ENCODE results near the gene CAB39.

Gene CAB39

GRCh38 chr2:230758566-230759480 is 46.2 kb downstream of the CAB39 start:
- DNase-seq: no peak

DNA sequence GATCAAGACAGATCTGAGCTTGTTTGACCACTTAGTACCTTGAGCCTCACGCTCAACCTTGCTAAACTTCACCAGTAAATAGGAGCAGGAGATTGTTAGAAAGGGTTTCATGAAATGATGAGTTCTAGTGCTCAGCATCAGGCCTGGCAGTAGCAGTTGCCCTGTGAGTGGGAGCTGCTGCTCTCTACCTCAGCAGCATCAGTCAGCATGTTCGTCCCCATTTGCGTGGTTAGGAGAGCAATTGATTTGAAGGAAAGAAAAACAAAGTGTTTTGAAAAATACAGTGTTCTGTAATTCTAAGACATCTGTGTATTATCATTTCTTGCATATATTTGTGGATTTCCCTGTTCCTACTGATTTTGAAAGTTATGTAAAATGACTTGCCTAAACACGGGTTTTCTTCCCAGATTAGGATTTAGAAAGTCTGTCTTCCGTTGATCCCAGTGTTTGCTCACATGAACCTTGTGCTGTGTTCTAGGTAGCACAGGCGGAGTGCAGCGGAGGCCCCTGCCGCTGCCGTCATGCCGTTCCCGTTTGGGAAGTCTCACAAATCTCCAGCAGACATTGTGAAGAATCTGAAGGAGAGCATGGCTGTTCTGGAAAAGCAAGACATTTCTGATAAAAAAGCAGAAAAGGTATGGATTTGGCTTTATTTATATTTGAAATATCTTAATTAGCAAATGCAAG is 47.0 kb downstream of the CAB39 start:
- no peak for DNase-seq

- DNase-seq: no peak
Observed at GRCh38 chr2:230761704-230762103, 49.1 kb downstream of the CAB39 start.

- no peak for DNase-seq
Observed at GRCh38 chr2:230762317-230762896, 49.8 kb downstream of the CAB39 start.

- DNase-seq: no peak
Observed at GRCh38 chr2:230764346-230764745, 51.7 kb downstream of the CAB39 start.

DNA sequence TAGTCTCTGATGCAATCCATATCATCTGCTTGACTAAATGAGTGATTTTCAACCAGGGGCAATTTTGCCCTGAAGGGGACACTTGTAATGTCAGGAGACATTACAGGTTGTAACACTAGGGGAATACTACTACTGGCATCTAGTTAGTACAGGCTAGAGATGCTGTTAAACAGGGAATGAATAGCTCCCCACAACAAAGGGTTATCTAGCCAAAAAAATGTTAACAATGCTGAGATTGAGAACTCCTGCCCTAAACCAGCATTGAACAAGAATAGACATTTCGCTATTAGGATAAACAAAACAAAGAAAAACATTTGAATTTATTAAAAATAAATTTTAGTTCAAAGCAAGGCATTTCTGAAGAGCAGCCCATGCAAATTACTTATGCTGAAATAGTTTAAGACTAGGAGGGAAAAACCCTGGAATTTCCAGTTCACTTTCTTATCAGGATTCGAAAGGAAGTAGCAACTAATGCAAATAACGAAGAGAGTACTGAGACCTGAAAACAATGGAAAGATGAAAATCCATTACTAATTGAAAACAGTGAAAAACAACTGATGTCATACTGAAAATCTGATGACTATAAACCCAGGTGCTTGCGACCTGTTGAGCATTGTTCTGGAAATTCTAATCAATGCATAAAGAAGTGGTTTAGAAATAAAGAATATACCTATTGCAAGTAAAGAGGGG is 53.1 kb downstream of the CAB39 start:
- DNase-seq: no peak

DNA sequence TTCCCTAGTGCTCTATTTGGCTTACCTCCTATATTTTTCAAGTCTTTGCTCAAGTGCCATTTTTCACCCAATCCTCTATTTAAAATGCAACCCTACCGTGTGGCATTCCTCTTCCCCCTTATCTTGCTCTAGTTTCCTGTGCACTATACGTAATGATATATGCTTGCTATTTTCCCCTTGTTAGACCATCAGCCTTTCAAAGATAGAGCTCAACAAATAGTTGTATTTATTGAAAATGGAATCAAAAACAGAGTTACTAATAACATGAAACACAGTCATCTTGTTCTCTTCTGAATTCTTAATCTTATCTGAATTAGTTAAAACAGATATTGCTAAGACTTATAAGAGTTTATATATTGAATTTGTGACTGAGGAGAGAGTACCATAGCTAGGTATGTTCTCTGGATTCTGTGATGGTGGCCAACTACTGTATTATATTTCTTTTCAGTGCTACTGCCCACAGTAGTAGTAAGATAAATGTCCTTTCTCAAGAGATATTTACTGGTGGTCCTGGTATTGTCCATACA is 55.3 kb downstream of the CAB39 start:
- no peak for DNase-seq

- no peak for DNase-seq
Observed at GRCh38 chr2:230770804-230771203, 58.2 kb downstream of the CAB39 start.

- no peak for DNase-seq
Observed at GRCh38 chr2:230772156-230772555, 59.5 kb downstream of the CAB39 start.

- DNase-seq: peak in 2 of 6 experiments; percentile 7 to 37
Observed at GRCh38 chr2:230773039-230773773, 60.6 kb downstream of the CAB39 start.

DNA sequence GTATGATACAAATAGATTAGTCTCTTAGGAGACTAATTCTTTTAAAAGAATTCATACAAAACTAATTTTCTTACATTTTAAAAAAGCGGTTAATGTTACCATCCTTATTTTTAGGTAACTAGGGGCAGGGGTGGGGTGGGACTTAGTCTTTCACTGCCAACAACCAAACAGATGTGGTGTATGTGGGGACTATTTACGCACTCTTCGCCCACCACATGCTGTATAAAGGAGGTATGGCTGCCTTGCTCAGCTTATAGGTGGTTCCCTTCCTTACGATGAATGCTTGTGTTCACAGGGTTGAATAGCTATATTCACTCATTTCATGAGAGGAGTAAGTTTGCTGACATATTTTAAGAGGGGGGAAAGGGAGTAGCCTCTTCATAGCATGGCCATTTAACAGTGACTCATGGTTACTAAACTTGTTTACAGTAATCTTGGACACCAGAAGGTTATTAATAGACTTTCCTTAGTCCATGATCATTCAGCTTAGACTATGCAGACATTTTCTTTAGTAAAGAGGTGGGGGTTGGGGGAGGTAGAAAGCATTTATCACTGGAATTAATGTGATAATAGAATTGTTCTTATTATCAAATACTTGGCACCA is 61.8 kb downstream of the CAB39 start:
- no peak for DNase-seq

DNA sequence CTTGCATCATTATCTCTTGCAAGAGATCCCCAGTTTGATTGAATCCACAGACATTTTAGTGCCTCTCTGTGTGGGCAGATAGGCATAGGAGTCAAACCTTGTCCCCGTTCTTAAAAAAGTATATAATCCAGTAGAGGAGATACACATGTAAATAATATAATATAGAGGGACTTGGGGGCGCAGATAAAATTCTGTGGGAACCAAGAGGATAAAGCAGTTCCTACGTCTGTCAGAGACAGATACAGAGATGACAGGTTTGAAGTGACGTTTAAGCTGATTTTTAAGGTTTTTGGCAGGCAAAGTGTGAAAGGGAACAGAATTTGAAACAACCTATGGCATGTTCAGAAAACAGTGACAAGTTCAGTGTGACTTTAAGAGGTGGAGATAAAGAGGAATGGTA is 63.1 kb downstream of the CAB39 start:
- no peak for DNase-seq

DNA sequence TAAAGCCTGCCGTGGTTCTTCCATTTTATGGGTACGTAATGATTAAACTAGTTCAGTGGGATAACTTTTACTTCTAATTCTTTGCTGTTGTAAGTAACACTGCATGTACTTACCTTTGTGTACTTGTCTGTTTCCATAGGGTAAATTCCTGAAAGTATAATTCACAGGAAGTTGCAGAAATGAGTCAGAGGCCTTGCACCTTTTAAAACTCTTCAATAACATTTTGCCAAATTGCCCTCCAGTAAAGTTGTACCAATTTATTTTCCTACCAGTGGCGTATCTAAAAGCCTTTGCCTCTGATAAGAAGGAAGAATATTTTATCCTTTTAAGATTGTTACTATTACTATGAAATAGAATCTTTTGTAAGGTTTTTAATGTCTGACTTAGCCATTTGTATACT is 65.1 kb downstream of the CAB39 start:
- no peak for DNase-seq

- no peak for DNase-seq
Observed at GRCh38 chr2:230778350-230779063, 65.9 kb downstream of the CAB39 start.

DNA sequence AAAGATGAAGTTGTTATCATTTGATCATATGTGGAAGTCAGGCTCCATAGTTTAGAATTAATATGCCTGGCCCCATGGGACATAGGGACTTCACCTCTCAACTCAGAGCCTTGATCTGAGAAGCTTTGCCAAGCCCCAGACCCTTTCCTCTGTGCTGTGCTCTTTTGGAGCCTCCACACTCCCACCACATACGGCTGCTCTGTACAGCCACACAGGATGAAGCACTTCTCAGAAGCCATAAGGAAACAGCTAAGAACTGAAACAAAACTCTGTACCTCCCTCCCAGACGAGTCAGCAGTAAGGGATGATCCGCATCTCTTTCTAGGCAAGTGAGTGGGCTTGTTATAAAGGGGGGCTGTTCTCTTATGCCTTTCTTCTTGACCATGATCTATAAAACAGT is 66.5 kb downstream of the CAB39 start:
- DNase-seq: peak in 1 of 6 experiments; percentile 11

GRCh38 chr2:230779607-230780006 is 67.0 kb downstream of the CAB39 start:
- no peak for DNase-seq

DNA sequence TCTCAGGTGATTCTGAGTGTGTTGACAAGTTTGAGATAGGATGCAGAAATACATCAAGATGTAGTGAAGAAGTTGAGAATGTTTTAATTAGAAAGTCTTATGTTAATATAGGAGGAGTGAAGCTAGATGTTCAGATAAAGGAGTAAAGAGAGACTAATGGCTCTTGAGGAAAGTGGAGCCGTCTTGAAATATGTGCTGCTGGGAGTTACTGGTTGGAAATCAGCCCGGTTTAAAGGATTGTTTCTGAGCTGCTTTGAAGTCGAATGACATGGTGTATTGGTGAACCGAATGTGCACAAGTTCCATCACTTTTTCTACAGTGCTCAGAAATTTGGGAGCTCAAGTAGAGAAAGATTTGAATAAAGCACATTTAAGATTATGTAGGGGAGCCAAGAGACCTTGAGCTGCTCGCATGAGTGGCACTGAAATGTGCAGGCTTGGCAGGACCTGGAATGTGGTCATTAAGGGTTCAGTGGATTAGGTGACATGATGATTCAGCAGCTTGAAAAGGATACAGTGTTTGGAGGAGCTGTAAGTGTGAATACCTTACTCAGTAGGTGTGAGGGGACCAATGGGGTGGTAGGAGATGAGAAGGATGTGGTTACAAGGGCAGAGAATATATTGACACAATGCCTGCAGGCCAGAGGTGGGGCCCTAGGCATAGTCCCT is 68.6 kb downstream of the CAB39 start:
- peak in 4 of 6 experiments; percentile 4 to 32 (median 22) for DNase-seq

GRCh38 chr2:230783101-230783500 is 70.5 kb downstream of the CAB39 start:
- DNase-seq: no peak

GRCh38 chr2:230784795-230785194 is 72.2 kb downstream of the CAB39 start:
- DNase-seq: no peak

DNA sequence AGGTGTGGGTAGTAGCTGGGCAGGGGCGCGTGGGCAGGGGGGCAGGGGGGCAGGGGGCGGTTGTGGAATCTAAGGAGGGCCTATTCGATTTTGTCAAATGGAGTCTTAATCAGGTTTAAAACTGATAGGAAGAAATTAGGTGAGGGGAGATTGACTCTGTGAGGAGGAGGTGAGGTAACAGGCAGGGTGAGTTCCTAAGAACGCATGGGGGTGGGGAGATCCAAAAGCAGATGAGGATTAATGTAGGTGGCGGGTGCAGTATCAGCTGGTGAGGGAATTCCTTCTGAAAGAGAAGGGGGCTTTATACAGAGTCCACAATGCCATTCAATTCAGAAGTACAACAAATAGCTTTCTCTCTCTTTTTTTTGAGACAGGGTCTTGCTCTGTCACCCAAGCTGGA is 72.7 kb downstream of the CAB39 start:
- no peak for DNase-seq

GRCh38 chr2:230787101-230787500 is 74.5 kb downstream of the CAB39 start:
- no peak for DNase-seq
